GM18867 (cell line): Measurements from ENCODE around the gene STMN1.

Experiments used
- ATAC-seq: cut with Tn5 transposase; IDR thresholded peaks from one replicate; pipeline ENCODE4 v1.9.1; 2021; ENCODE audit warnings: mild to moderate bottlenecking, moderate library complexity; ENCODE audit not compliant: unreplicated experiment

STMN1 gene

GRCh38 chr1:25896266-25896665 lies 10.0 kb downstream of the STMN1 start:
- ATAC-seq: no peak

- ATAC-seq: peak; percentile 82
Measured at GRCh38 chr1:25895365-25895990, 10.7 kb downstream of the STMN1 start.

- ATAC-seq: no peak
Measured at GRCh38 chr1:25893116-25893515, 13.1 kb downstream of the STMN1 start.

- ATAC-seq: no peak
Measured at GRCh38 chr1:25891606-25892005, 14.6 kb downstream of the STMN1 start.

- no peak for ATAC-seq
Measured at GRCh38 chr1:25890239-25891034, 15.8 kb downstream of the STMN1 start.

DNA sequence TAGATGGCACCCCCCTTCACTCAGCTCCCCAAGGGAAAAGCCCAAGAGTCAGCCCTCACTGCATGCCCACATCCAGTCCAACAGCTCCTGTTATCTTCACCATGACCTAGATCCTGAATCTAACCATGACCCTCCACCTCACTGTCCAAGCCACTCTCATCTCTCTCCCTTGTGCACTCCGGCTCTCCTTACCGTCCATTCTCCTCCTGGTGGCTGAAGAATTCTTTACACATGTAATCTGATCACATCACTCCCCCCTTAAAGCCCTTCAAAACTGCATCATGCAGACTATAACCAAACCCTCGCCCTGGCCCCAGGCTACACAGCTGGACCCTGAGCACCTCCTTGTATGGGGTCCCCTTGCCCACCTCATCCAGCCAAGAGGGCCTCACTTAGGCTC lies 16.7 kb downstream of the STMN1 start:
- no peak for ATAC-seq

GRCh38 chr1:25888426-25888987 lies 17.7 kb downstream of the STMN1 start:
- no peak for ATAC-seq

DNA sequence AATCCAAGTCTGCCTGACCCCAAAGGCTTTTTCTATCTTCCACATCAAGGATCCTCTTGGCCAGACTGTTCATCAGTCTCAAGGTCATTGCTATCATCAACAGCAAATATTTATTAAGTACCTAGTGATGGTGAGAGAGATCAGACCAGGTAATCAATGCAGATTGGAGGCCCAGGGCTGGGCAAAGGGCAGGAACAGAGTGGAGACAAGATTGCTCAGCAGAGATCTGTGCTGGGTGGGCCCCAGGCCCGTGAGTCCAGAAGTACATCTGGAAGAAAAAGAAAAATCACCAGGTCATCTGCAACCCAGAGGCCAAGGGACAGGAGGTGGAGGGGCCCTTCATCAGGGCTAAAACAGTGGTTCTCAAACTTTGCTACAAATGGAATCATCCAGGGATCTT lies 20.6 kb downstream of the STMN1 start:
- no peak for ATAC-seq

- no peak for ATAC-seq
Measured at GRCh38 chr1:25881266-25881665, 25.0 kb downstream of the STMN1 start.

- no peak for ATAC-seq
Measured at GRCh38 chr1:25880518-25880917, 25.7 kb downstream of the STMN1 start.

DNA sequence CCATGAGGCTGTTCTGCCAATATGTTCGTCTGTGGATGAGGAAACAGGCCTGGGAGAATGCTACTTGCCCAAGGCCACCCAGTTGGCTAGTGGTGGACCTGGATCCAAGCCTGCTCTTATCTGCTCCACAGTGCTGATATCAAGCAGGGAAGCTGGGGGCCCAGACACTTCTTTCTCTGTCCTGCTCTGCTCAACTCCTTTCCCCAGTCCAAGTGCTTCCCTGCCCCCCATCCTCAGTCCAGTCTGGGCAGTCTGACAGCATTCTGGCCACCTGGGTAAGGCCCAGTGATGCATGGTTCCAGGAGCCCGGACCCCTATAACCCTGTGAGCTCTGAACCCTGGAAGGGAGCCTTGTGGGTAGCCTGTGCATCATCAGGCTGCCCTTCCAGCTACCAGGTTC lies 26.5 kb downstream of the STMN1 start:
- ATAC-seq: no peak

DNA sequence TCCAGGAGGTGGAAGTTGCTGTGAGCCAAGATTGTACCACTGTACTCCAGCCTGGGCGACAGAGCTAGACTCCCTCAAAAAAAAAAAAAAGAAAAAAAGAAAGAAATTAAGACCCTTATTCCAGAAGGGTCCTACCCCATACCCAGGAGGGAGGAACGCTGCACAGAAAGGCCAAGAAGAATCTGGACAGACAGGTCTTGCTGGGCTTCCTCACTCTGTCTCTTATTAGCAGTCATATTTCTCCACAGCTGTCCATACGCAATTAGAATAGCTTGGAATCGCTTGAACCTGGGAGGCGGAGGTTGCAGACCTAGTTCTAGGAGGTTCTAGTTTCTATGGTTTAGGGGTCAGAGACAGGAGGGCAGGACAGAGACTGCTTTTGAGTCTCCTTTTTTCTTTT lies 27.5 kb downstream of the STMN1 start:
- no peak for ATAC-seq

GRCh38 chr1:25877155-25877554 lies 29.1 kb downstream of the STMN1 start:
- ATAC-seq: no peak

DNA sequence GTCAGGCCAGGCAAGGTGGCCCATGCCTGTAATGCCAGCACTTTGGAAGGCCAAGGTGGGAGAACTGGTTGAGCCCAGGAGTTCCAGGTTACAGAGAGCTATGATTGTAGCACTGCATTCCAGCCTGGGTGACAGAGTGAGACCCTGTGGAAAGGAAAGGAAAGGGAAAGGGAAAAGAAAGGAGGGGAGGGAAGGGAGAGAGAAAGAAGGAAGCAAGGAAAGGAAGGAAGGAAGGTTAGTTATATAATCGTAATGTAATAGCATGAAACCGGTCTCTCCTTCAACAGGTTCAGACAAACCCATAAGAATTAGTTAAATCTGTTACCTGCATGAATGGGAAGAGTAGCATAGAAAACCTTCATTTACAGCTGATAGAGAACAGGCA lies 29.5 kb downstream of the STMN1 start:
- ATAC-seq: no peak

- ATAC-seq: peak; percentile 16
Measured at GRCh38 chr1:25875856-25876692, 30.1 kb downstream of the STMN1 start.

DNA sequence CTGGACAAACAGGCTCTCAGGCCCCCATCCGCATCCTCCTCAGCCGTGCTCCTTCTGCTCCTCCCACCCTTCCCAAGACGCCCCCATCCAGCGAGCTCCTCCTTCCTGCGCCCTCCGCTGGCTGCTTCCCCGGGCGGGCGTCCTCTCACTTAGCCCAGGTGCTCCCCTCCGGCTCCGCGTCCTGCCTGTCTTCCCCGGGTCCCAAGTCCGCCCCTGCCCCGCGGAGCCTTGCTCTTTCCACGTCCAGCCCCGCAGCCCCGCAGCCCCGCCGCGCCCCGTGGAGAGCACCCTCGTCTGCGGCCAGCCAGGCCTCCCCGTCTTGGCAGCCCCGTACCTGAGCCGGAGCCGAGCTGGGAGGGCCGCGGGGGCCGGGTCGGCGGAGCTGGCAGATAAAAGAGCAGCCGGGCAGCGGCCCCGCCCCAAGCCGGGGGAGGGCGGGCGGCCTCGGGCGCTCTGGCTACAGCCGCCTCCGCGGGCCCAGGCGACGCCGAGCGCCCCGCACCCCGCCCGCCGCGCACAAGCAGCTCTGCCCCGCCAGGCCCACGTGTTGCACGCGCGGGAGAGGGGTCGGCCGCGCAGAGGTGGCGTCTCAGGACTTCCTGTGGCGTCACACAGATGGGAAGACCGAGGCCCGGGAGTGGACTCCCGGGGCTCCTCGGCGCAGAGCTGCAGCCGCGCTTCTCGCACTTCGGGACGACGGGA lies 30.9 kb downstream of the STMN1 start, which contains the start of gene PAQR7:
Gene PAQR7, minus strand, starts transcription at position 555 of the 702 bp plus-strand sequence. CDS start 11,869 bp downstream, outside the sequence.
- ATAC-seq: peak; percentile 69

GRCh38 chr1:25874635-25875153 lies 31.5 kb downstream of the STMN1 start:
- ATAC-seq: no peak

GRCh38 chr1:25874209-25874608 lies 32.0 kb downstream of the STMN1 start:
- ATAC-seq: no peak

DNA sequence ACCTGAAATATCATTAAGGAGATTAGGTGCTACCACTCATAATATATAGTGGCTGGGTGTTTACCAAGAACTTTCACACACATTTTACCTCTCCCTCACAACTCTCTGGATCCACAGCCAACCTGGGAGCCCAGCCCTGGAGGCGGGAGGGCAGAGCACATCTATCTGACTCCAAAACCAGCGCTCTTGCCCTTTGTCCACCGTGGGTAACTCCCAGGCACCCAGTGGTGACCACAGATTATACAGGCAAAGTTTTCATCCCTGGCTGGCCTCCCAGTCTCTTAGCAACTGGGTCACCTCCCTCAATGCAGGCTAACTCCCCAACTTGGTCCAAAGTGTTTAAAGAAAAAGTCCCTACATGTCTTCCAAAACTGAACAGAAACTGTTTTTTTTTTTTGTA lies 33.1 kb downstream of the STMN1 start:
- ATAC-seq: no peak

- no peak for ATAC-seq
Measured at GRCh38 chr1:25872713-25873112, 33.5 kb downstream of the STMN1 start.
